ENCODE measurements around the gene MSI2. TPM values are rescaled to one million over a fixed set of nuclear protein-coding genes. Genes with fewer than 3 reads are reported as not detected.

Gene MSI2
- total RNA-seq, 3 donors from 2014 or later = 13.4 to 89.1 (median 71.1) TPM

- Histone ChIP-seq H3K36me3 (no peaks in the 10 kb centered on the region), H3K4me1 (no peaks in the 10 kb centered on the region), H3K4me3 (no peak overlapping the region), H3K27ac (no peak overlapping the region), H3K9me3 (no peaks in the 10 kb centered on the region), H3K27me3 (no peaks in the 10 kb centered on the region)
- no peak for TF ChIP-seq POLR2A (IDR thresholded peaks at IDR 0.05)
- TF ChIP-seq CTCF (IDR thresholded peaks at IDR 0.05) = no peak
- no peak for TF ChIP-seq POLR2AphosphoS5 (IDR thresholded peaks at IDR 0.05)
- intact Hi-C loops (cut with DNase I; ENCODE audit: low total_unique reads) = loop anchor here (1.0 kb wide), 1 partner anchor 25 kb away; no protein-coding TSS in a partner anchor
- no peak for DNase-seq (ENCODE audit: low spot score in 2 of 2)
These were observed 330.4 kb downstream of the MSI2 start for GRCh38 chr17:57586742-57587141.

- H3K4me1 ChIP-seq = no peaks in the 10 kb centered on the region
- TF ChIP-seq POLR2A (IDR thresholded peaks at IDR 0.05) (no peak), CTCF (IDR thresholded peaks at IDR 0.05) (no peak), POLR2AphosphoS5 (IDR thresholded peaks at IDR 0.05) (no peak)
- no peak overlapping the region for H3K4me3 ChIP-seq
- H3K9me3 ChIP-seq = no peaks in the 10 kb centered on the region
- no peaks in the 10 kb centered on the region for H3K27me3 ChIP-seq
- H3K36me3 ChIP-seq = no peaks in the 10 kb centered on the region
- DNase-seq (ENCODE audit: low spot score in 2 of 2) = no peak
- intact Hi-C loops (cut with DNase I; ENCODE audit: low total_unique reads) = no loop called here
- H3K27ac ChIP-seq = no peak overlapping the region
These were observed 331.1 kb downstream of the MSI2 start for GRCh38 chr17:57587193-57587969.

- Histone ChIP-seq H3K36me3 (no peaks in the 10 kb centered on the region), H3K27ac (no peak overlapping the region), H3K9me3 (no peaks in the 10 kb centered on the region), H3K4me1 (no peaks in the 10 kb centered on the region), H3K4me3 (no peak overlapping the region), H3K27me3 (no peaks in the 10 kb centered on the region)
- DNase-seq (ENCODE audit: low spot score in 2 of 2) = no peak
- TF ChIP-seq CTCF (IDR thresholded peaks at IDR 0.05) (no peak), POLR2AphosphoS5 (IDR thresholded peaks at IDR 0.05) (no peak), POLR2A (IDR thresholded peaks at IDR 0.05) (no peak)
- intact Hi-C loops (cut with DNase I; ENCODE audit: low total_unique reads) = no loop called here
These were observed 331.8 kb downstream of the MSI2 start for GRCh38 chr17:57588086-57588485.

- no peaks in the 10 kb centered on the region for H3K27me3 ChIP-seq
- no peaks in the 10 kb centered on the region for H3K4me1 ChIP-seq
- no peak for TF ChIP-seq POLR2A (IDR thresholded peaks at IDR 0.05)
- TF ChIP-seq CTCF (IDR thresholded peaks at IDR 0.05) = no peak
- TF ChIP-seq POLR2AphosphoS5 (IDR thresholded peaks at IDR 0.05) = no peak
- H3K27ac ChIP-seq = no peak overlapping the region
- H3K4me3 ChIP-seq = no peak overlapping the region
- H3K36me3 ChIP-seq = no peaks in the 10 kb centered on the region
- intact Hi-C loops (cut with DNase I; ENCODE audit: low total_unique reads) = no loop called here
- no peak for DNase-seq (ENCODE audit: low spot score in 2 of 2)
- H3K9me3 ChIP-seq = no peaks in the 10 kb centered on the region
These were observed 333.1 kb downstream of the MSI2 start for GRCh38 chr17:57589151-57590034.
